Fibroblast of lung (primary cell): Measurements from ENCODE around the gene UBQLN4.

Source experiments
- EZH2 ChIP-seq: IDR thresholded peaks from 2 replicates; pipeline ENCODE4 v1.5.1; 2012; ENCODE audit warnings: low read length, control low read depth, mild to moderate bottlenecking; ENCODE audit errors: missing control alignments
- TF ChIP-seq, protein P1 (sequence below), 2 donors: IDR thresholded peaks in 1 of 2; conservative IDR thresholded peaks in 1 of 2; 1 replicate in 1 of 2; 2 replicates in 1 of 2; pipeline ENCODE4 v1.5.1; 2011 to 2012; ENCODE audit warnings: low read length in 2 of 2, control low read depth in 1 of 2, inconsistent platforms in 1 of 2, low read depth in 1 of 2, mild to moderate bottlenecking in 1 of 2

DNA sequence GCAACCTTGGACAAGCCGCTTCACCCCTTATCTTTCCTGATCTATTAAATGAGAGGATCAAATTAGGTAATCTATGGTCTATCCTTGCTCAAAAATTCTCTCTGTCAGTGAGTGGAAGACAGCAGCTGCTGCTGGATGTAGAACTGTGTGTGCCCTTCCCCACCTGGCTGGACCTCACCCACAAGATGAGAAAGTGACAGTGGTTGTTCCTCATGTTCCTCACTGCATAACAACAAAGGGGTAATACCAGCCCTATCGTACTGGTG, 49.7 kb downstream of the UBQLN4 start:
- TF ChIP-seq, protein P1, sequence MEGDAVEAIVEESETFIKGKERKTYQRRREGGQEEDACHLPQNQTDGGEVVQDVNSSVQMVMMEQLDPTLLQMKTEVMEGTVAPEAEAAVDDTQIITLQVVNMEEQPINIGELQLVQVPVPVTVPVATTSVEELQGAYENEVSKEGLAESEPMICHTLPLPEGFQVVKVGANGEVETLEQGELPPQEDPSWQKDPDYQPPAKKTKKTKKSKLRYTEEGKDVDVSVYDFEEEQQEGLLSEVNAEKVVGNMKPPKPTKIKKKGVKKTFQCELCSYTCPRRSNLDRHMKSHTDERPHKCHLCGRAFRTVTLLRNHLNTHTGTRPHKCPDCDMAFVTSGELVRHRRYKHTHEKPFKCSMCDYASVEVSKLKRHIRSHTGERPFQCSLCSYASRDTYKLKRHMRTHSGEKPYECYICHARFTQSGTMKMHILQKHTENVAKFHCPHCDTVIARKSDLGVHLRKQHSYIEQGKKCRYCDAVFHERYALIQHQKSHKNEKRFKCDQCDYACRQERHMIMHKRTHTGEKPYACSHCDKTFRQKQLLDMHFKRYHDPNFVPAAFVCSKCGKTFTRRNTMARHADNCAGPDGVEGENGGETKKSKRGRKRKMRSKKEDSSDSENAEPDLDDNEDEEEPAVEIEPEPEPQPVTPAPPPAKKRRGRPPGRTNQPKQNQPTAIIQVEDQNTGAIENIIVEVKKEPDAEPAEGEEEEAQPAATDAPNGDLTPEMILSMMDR (conservative IDR thresholded peaks at IDR 0.05 in 1 of 2, IDR thresholded peaks at IDR 0.05 in 1 of 2; ENCODE audit: low read depth in 1 of 2, low read length in 2 of 2), result no peak
- TF ChIP-seq EZH2, result no peak
